ENCODE data around the gene TLE2.

The TLE2 gene

DNA sequence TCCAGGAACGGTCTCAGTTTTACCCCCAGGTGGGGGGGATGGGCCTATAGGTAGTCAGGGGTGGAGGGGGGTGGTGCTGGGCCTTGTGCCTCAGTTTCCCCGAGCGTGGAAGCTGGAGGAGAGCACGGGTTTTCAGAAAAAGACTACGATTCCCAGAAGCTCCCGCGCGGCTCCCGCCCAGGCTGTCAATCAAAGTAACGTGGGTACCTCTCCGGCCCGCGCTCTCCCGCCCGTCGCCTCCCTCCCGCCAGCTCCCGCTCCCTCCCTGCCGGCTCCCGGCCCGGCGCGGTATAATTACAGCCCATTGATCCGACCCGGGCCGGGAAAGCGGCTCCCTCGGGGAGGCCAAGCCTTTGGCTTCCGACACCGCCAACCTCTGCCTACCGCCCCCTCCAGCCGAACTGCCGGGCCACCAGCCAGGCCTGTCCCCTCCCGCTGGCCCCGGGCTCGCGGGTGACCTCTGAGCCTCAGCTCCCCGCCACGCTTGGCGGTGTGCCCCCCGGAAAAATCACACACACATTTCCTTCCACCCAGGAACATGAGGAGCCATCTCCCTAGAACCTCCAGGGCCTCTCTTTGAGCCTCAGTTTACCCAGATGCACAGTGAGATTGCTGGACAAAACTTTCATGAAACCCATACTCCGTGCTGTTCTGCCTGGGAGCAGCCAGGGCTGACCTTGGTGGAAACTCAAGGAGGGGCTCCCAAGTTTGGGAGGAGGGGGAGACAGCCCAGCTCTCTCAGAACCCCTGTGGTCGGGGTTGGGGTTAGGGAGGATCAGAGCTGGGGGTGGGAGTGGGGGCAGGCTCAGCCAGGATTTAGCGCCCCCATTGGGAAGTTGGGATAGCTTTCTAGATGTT is 7.3 kb upstream of the TLE2 start:
- peak; percentile 94 to 98 (median 97) for DNase-seq

DNA sequence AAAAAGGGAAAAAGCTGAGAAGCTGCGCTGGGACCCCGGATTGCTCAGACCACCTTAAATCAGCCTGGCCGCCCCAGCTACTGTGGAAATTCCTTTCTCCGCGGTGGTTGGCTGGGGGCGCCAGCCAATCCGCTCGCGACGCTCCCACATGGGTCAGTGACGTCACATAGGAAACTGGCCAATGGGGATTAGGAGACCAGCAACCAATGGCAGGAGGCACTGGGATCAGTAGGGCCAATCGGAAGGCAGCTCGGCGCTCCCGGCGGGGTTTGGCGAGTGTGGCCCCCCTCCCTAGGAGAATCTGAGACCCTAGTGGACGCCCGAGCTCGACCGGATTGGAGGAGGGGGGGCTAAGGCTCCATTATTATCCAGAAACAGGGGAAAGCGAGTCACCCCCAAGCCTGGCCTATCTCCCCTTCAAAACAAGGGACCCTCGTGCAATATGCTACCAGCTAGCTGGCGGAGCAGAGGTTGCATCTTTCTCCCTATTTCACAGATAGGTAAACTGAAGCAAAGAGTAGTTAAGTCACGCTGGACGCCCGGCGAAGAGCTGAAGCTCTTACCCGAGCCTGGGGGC is 6.5 kb upstream of the TLE2 start:
- DNase-seq: peak; percentile 99 to 100 (median 99)

DNA sequence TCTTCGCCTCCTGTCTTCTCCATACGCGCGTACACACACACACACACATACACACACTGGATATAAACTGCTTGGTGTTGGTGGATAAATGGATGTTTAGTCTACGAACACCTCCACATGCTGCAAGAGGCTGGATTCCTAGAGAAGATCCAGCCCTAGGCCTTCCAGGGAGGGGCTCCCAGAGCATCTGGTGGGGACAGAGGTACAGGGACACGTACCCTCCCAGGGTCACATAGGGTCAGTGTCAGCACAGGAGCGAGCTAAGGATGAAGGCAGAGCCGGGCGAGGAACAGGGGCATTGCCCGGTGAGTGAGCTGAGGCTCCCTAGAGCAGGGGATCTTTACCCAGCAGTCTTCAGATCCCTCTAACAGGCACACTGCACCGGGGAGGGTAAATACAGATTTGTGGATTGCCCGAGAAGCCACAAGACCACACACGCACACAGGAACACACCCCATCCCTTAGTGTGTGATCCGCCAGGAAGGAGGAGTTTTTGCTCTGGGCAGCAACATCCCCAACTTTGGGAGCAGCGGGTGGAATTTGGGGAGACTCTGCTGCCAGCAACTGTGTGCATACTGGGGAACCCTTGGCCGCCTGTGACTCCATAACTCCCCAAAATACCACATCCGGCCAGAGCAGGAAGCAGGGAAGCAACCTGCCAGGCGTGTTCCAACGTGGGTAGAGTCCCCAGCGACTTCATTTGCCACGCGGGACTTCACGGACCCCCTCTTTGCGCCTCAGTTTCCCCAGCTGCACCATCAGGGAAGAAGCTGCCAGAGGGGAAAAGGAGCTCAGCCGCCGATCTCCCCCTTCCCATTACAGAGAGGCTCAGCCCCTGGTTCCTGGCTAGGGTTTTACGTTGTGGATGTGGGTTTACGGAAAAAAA is 5.8 kb upstream of the TLE2 start:
- peak in 2 of 3 experiments; percentile 65 to 66 for DNase-seq

DNA sequence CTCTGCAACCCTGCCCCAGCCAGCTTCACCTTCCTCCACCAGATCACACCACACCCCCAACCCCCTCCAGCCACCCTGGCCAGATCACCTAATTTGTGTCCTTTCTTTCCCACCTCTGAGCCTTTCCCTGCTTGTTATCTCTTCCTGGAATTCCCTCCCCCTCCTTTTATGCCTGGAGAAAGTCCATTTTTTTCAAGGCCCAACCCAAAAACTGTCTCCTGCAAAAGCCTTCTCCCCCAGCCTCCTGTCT is 5.3 kb upstream of the TLE2 start:
- no peak for DNase-seq

DNA sequence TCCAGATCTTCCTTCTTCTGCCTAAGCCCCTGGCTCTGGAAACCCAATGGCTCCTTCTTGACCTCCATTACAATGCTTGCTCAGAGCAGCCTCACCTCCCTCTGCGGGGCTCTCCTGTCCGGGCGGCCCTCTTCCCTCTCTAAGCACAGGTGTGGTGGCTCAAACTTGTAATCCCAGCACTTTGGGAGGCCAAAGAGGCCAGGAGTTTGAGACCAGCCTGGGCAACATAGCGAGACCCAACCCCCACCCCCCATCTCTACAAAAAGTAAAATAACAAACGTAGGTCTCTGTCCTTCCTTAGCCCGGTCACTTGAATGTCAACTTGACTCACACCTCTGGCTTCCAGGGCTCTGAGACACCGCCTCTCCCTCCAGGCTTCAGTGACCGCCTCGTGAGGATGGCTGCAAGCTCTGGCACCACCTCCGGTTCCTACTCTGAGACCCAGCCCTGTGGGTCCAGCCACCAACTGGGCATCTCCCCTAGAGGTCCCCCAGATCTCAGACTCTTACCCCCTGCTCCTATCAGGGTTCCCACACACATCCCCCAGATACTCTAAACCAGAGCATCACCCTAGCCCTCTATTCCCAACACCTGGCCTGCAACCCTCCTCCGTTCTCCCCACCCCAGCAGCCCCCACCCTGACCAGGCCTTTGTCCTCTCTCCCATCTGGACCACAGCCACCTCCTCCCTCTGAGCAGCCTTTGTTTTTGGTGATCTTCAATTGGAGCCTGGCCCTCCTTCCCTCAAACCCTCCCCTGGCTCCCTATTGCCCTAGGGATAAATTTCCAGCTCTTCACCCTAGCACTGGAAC is 4.7 kb upstream of the TLE2 start:
- DNase-seq: no peak

DNA sequence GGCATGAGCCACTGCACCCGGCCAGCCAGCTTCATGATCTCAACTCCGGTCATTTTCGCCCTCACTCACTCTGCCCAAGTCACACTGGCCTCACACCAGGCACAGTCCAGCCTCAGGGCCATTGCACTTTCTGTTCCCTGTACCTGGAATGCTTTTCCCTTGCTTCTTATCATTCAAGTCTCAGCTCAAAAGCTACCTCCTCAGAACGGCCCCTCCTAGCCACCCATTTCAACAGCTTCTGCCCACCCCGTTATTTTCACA is 2.5 kb upstream of the TLE2 start:
- DNase-seq: no peak

DNA sequence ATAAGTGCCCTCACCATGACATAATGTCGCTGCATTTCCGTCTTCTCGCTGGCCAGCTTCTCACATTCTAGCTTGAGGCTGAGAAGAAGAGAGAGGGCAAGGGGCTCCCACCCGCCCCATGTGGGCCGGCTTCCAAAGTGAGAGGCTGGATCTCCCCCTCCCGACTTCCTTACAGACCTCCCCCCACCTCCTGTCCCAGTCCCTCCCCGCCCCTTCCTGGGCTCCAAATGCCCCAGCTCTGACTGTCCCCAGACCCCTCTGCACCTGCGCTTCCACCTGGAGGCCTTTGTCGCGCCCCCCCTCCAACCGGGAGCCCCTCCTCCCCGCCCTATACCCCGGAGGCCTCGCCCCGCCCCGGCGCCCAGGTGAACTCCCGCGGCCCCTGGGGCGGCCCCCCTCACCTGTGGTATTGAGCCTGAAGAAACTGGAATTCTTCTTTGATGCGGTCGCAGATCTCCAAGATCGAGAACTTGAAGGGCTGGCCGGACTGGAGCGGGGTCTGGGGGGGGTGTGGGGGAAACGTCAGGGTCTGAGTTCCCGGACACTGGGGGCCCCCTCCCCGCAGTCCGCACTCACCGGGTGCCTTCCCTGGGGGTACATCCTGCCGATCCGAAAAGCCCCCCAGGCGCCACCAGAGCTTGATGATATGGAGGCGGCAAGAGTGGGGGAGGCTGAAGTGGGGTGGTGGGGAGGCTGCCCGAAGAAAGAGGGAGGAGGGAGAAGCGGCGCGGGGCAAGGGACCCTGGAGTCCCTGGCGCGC is 595 bp downstream of the TLE2 start:
- DNase-seq: peak in 2 of 3 experiments; percentile 70 to 78

DNA sequence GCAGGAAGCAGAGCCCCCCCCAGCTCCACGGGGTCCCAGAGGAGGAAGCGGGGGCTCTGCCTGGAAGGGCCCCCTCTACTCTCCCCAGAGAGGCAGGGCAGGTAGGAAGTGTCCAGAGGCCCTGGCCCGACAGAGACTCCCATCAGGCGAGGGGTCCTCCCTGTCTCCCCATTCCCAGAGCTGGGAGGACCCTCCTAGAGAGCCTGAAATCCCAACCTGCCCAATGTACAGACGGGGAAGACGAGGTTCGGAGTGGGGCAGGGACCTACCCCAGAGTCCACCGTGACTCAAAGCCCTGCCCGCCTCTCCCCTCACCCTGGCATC is 1.1 kb downstream of the TLE2 start:
- no peak for DNase-seq

DNA sequence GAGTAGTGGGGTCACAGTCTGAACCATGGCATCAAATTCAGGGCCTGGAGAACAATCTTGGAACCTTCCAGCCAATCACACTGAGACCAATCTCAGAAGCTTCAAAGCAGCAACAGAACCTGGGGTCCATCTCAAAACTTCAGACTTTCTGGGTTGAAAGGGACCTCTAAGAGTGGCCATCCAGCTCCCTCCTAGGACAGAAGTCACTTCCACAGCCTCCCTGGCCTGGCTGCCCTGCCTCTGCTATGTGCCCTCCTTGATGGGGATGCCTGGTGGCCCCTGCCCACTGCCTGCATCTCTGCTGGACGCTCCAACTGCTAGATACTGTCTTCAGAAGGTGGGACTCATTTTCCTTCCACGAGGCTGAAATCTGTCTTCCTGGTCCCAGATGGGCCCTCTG is 1.8 kb downstream of the TLE2 start:
- DNase-seq: no peak

DNA sequence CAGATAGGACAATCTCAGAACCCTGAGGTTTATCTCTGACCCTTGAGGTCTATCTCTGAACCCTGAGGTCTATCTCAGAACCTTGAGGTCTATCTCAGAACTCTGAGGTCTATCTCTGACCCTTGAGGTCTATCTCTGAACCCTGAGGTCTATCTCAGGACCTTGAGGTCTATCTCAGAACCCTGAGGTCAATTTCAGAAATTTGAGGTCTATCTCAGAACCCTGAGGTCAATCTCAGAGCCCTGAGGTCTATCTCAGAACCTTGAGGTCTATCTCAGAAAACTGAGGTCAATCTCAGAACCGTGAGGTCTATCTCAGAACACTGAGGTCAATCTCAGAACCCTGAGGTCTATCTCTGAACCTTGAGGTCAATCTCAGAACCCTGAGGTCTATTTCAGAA is 2.3 kb downstream of the TLE2 start:
- DNase-seq: no peak

DNA sequence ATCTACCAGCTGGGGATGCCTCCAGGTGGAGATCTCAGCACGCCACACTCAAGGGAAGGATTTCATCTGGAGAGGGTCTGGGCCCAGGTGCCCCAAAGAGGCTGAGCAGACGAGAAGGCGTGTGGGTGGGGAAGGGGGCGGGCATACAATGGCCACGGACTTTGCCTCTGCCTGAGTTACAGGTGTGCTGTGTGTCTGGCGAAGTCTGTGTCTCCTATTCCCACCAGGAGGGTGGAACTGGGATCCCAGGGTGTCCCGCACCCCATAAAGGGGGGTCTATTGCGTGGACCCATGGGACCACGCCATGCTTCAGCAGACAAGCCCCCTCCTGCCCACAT is 3.6 kb downstream of the TLE2 start:
- peak in 2 of 3 experiments; percentile 79 to 84 for DNase-seq

DNA sequence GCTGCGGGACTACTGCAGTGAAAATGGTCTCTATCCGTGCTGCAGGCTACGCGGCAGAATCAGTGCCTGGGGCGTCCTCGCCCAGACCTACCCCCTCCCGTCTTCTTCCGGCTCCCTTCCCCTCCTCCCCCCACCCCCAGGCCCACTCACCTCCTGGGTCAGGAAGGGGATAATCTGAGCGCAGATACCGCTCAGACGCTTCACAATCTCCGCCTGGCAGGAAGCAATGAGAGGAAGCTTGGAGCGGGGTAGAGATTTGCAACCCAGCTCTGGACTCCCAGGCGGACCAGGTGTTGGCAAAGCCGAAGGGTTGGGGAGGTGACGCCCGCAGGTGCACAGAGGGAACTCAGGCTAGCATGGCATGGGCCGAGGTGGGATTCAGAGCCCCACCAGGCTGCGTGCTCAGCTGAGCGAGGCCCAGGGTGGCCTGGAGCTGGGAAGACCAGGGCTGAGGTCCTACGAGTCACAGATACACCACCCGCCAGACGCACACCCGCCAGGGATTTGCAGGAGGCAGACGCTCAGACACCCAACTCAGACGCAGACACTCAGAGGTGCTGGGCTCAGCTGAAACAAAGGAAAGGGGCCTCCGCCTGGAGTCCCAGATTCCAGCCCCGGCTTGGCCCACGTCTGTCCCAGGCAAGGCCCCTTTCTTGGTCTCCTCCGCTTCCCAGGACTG is 4.1 kb downstream of the TLE2 start:
- peak in 2 of 3 experiments; percentile 79 to 84 for DNase-seq

DNA sequence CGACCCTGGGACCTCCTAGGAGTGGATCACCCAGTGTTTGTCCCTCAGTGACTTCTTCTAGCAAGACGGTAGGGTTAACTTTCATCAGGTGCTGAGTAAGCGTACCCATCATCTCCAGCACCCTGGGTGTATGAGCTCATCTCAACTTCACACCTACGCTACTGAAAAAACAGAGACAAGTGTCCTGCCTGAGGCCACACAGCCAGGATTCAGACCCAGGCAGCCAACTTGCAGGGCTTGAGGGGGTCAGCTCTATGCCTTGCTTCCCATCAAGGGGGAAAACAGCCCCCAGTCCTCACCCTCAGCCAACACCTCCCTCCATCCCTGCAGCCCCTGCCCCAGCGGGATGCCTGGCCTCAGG is 4.6 kb downstream of the TLE2 start:
- no peak for DNase-seq

DNA sequence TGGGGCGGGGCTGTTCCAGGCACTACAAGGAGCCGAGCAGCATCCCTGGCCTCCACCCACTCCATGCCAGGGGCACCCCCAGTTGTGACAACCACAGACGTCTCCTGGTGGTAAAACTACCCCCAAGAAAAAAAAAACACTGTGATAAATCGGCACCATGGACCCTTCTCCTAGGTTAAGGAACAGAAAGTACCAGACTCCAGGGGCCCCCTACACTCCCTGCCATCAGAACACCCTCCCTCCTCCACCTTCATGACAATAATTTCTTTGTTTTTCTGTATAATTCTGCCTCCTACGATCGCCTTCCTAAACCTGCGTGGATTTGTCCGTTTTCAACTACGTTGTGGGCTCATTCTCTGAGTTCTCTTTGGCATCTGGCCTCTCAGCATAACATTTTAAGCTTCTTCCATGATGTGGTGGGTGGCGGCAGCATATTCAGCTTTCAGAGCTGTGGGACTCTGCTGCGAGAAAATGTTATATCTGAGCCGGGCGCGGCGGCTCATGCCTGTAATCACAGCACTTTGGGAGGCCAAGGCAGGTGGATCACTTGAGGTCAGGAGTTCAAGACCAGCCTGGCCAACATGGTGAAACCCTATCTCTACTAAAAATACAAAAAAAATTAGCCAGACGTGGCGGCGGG is 8.6 kb downstream of the TLE2 start:
- DNase-seq: no peak

DNA sequence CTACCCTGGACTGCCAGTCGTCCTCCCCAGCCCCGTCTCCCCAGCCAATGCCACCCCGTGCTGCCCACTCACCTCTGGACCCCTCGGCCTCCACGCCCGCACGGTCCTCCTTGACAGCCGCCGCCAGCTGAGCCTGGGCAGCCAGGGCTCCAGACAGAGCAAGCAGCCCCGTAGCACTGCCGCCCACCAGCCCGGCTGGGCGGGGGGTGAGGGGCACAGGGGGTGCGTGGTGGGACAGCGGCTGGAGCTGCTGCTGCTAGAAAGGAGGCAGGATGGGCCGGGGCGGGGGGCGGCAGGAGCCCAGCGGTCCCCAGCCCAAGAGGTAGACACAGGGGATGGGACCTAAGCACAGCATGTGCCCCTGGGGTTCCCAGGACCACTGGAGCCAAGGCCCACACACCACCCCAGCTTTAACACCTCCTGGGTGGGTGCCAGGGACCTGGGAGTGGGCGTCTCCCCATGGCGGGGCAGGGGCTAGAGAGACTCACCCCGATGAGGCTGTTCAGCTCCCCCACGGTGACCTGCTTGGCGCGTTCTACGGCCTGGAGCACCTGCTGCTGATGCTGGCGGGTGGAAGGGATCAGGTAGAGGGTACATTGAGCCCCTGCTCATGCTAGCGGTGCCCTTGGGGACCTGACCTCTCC is 9.7 kb downstream of the TLE2 start:
- no peak for DNase-seq

DNA sequence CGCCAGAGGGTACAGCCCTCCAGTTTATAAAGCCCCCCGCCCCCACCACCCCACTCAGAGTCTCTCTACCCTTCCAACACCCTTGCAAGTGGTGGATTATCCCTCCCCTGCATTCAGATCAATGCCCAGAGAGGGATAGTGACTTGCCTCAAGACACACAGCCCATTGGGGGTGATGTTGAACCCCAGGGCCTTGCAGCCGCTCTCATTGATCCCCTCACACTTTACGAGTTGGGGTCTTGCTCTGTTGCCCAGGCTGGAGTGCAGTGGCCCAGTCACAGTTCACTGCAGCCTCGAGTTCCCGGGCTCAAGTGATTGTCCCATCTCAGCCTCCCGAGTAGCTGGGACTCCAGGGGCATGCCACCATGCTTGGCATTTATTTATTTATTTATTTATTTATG is 11.2 kb downstream of the TLE2 start:
- DNase-seq: no peak

DNA sequence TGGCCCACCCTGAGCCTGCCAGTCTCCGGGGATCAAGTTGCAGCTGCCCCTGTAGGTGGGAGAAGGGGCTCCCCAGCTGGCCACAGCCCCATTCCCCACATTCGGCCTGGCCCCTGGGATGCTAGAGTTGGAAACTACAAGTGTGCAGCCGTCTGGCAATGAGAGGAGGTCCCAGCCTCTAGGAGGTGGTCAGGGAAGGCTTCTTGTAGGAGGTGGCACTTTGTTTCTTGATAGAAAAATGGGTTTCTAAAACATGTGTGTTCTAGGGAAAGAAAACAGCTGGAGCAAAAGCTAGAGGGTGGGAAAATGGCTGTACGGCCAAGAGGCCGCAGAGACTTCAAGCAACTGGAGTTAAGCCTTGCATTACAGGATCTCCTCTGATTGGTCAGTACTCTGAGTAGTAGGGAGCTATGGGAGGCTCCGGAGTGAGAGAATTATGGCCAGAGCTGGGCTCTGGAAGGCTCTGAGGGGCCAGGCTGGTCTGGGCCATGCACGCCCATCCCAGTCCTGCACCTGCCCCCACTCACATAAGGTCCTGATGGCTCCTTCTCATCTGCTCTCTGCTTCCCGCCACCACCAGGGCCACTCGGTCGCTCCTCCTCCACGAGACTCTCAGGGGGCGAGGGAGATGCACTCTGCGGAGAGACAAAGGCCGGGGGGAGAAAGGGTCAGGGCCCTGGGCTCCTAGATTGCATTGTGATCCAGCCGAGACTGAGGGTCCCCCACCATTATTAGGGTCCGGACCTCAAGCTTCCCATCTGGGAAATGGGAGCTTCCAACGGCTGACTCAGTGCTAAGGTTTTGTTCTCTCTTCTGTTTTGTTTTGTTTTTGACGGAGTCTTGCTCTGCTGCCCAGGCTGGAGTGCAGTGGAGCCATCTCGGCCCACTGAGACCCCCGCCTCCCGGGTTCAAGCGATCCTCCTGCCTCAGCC is 13.7 kb downstream of the TLE2 start:
- no peak for DNase-seq

DNA sequence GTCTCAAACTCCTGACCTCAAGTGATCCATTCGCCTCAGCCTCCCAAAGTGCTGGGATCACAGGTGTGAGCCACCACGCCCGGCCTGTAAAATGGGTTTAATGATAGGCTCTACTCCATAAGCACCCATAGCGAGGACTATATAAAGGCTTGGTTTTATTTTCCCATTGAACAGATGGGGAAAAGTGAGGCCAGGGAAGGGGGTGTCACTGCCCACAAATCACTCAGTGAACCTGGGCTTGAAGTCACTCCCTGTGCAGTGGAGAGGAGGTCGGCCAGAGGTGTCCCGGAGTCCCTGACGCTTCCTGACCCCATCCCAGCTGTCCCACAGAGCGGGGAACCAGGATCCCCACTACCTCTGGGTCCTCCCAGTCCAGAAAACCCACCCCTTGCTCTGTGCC is 14.9 kb downstream of the TLE2 start:
- DNase-seq: no peak

DNA sequence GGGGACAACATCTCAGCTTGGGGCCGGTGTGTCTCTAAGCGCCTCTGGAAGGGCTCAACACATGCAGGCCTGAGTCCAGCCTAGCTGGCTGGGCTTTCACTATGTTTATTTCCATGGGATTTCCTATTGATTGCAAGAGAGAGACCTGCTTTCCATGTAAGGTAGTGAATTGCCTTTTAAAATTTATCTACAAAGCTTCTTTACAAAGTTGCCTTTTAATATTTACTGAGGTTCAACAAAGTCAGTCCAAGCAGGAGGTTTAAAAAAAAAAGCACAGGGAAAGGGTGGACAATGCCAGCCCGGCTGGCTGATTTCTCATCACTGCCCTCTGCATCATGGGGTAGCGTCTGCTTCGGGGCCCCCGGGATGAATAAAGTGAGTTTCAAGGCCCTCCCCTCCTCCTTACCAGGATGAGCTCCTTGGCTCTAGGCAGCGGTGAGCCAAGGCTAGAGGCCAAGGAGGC is 15.8 kb downstream of the TLE2 start:
- DNase-seq: no peak
